Keratinocyte (primary cell): ENCODE results near the gene SNAPC4.

Experiments
- EZH2 ChIP-seq: IDR thresholded peaks from one replicate; pipeline ENCODE4 v1.6.1; 2012; ENCODE audit warnings: inconsistent platforms, mild to moderate bottlenecking, low read length, moderate library complexity
- TF ChIP-seq, protein P1 (sequence below), 3 experiments: IDR thresholded peaks in 1 of 3; conservative IDR thresholded peaks in 1 of 3; optimal IDR thresholded peaks in 1 of 3; 2 replicates in 2 of 3; 3 replicates in 1 of 3; pipeline versions ENCODE3 to v1.5.1; 2011; ENCODE audit warnings: low read length in 3 of 3, mild to moderate bottlenecking in 3 of 3, moderate library complexity in 2 of 3, control low read depth in 1 of 3, inconsistent platforms in 1 of 3; ENCODE audit not compliant: insufficient read depth in 2 of 3; ENCODE audit errors: extremely low read depth in 1 of 3

DNA sequence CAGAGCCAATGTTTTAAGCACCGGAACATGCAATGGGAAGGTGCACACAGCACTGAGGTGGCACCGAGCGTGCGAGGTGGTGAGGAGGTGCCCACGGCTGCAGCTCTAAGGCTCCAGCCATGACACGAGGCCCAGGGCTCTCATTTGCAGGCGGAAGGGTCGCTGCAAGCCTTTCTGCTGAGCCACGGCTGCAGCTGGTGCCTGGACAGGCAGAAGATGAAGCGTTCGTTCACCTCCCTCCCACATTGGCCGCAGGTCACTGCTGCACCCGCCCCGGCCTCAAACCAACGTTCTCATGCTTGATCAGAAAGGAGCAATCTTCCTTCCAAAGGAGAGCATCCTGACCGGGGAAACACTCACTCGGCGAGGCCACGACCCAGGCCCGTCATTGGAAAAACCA is 44.1 kb upstream of the SNAPC4 start:
- TF ChIP-seq EZH2: no peak
- TF ChIP-seq, protein P1, sequence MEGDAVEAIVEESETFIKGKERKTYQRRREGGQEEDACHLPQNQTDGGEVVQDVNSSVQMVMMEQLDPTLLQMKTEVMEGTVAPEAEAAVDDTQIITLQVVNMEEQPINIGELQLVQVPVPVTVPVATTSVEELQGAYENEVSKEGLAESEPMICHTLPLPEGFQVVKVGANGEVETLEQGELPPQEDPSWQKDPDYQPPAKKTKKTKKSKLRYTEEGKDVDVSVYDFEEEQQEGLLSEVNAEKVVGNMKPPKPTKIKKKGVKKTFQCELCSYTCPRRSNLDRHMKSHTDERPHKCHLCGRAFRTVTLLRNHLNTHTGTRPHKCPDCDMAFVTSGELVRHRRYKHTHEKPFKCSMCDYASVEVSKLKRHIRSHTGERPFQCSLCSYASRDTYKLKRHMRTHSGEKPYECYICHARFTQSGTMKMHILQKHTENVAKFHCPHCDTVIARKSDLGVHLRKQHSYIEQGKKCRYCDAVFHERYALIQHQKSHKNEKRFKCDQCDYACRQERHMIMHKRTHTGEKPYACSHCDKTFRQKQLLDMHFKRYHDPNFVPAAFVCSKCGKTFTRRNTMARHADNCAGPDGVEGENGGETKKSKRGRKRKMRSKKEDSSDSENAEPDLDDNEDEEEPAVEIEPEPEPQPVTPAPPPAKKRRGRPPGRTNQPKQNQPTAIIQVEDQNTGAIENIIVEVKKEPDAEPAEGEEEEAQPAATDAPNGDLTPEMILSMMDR (optimal IDR thresholded peaks at IDR 0.05 in 1 of 3, IDR thresholded peaks at IDR 0.05 in 1 of 3, conservative IDR thresholded peaks at IDR 0.05 in 1 of 3; ENCODE audit: extremely low read depth in 1 of 3, insufficient read depth in 2 of 3, low read length in 3 of 3): no peak
